ENCODE results near the gene PTF1A.

GRCh38 chr10:23174074-23174976 lies 17.8 kb upstream of the PTF1A start:
- no peak for TF ChIP-seq MEF2A (IDR thresholded peaks at IDR 0.05; ENCODE audit: insufficient read depth, low read depth, low read length)
- TF ChIP-seq CTCF (IDR thresholded peaks at IDR 0.05 in 2 of 3, conservative IDR thresholded peaks at IDR 0.05 in 1 of 3; ENCODE audit: control insufficient read depth in 2 of 3, extremely low read depth in 1 of 3, insufficient read depth in 1 of 3, low read depth in 3 of 3, low read length in 3 of 3): no peak
- no peak for TF ChIP-seq POLR2AphosphoS5 (IDR thresholded peaks at IDR 0.05; ENCODE audit: low read length)
- no peak for TF ChIP-seq SRF (IDR thresholded peaks at IDR 0.05; ENCODE audit: low read depth in 2 of 2, low read length in 2 of 2)
- no peak for TF ChIP-seq SUPT20H (IDR thresholded peaks at IDR 0.05; ENCODE audit: borderline replicate concordance, control insufficient read depth, low read depth, low read length)
- TF ChIP-seq EGR1 (IDR thresholded peaks at IDR 0.05; ENCODE audit: borderline replicate concordance in 1 of 2, low read depth in 2 of 2, low read length in 2 of 2): no peak
- no peak for TF ChIP-seq POLR2A (IDR thresholded peaks at IDR 0.05; ENCODE audit: low read depth, low read length)
- TF ChIP-seq NFXL1 (IDR thresholded peaks at IDR 0.05; ENCODE audit: borderline replicate concordance): no peak

Data from GM12878 (cell line).